WTC11 (cell line): ENCODE measurements around the gene SLC24A3. TPM values are rescaled to one million over a fixed set of nuclear protein-coding genes. Genes with fewer than 3 reads are reported as not detected.

Source experiments
- ATAC-seq: fragments of 200-7000 bp; cut with Tn5 transposase; 2 replicates; pipeline ENCODE4 v1.10.0; 2021; ENCODE audit warnings: mild to moderate bottlenecking, moderate library complexity
- CTCF ChIA-PET: fragments of 300-600 bp; sonication (Branson Sonifier 250); formaldehyde crosslinking; loops from one replicate; lab custom pipeline; 2021; ENCODE audit warnings: antibody characterized with exemption; lab: Charles Lee
- POLR2A ChIA-PET: fragments of 350-600 bp; sonication (Branson Sonifier 250); formaldehyde crosslinking; loops from one replicate; lab custom pipeline; 2021; ENCODE audit warnings: antibody characterized with exemption; lab: Charles Lee
- DNase-seq: peaks from one replicate; pipeline ENCODE4 v3.0.0; 2021; ENCODE audit warnings: low spot score
- H3K27ac Mint-ChIP-seq: 2 replicates; pipeline ENCODE4 v1.8.0; 2021; ENCODE audit warnings: mixed read lengths
- H3K27me3 Mint-ChIP-seq: 2 replicates; pipeline ENCODE4 v1.8.0; 2021; ENCODE audit warnings: low read depth, mild to moderate bottlenecking, moderate library complexity, mixed read lengths
- H3K36me3 Mint-ChIP-seq: 2 replicates; pipeline ENCODE4 v1.8.0; 2021; ENCODE audit warnings: mixed read lengths
- H3K4me1 Mint-ChIP-seq: 2 replicates; pipeline ENCODE4 v1.8.0; 2022; ENCODE audit warnings: mixed read lengths
- H3K4me3 Mint-ChIP-seq: 2 replicates; pipeline ENCODE4 v1.8.0; 2021; ENCODE audit warnings: mild to moderate bottlenecking, moderate library complexity, mixed read lengths
- H3K9me3 Mint-ChIP-seq: 2 replicates; pipeline ENCODE4 v1.8.0; 2021; ENCODE audit warnings: mixed read lengths
- AR ChIP-seq: fragments of 250-450 bp; sonication (Bioruptor Pico); IDR thresholded peaks from 2 replicates; pipeline ENCODE4 v1.9.0; 2021; ENCODE audit warnings: mild to moderate bottlenecking
- ARID4B ChIP-seq: sonication (generic); formaldehyde crosslinking; IDR thresholded peaks from 2 replicates; pipeline ENCODE4 v1.8.0; 2023; ENCODE audit warnings: missing genetic modification reagents, mild to moderate bottlenecking, borderline replicate concordance
- ATF1 ChIP-seq: sonication (generic); formaldehyde crosslinking; IDR thresholded peaks from 2 replicates; pipeline ENCODE4 v1.8.1; 2023; ENCODE audit warnings: mild to moderate bottlenecking, moderate library complexity, missing genetic modification reagents
- ELF4 ChIP-seq: sonication (generic); formaldehyde crosslinking; IDR thresholded peaks from 2 replicates; pipeline ENCODE4 v1.8.1; 2022; ENCODE audit warnings: low read depth, mild to moderate bottlenecking, moderate library complexity, missing genetic modification reagents
- FOXP4 ChIP-seq: sonication (generic); formaldehyde crosslinking; IDR thresholded peaks from 2 replicates; pipeline ENCODE4 v1.8.0; 2022; ENCODE audit warnings: mild to moderate bottlenecking, missing genetic modification reagents
- GABPB1 ChIP-seq: sonication (generic); formaldehyde crosslinking; IDR thresholded peaks from 2 replicates; pipeline ENCODE4 v1.8.1; 2023; ENCODE audit warnings: mild to moderate bottlenecking, missing genetic modification reagents
- HMGA2 ChIP-seq: fragments of 250-450 bp; sonication (Bioruptor Pico); IDR thresholded peaks from 2 replicates; pipeline ENCODE4 v1.4.0; 2021; ENCODE audit warnings: mild to moderate bottlenecking, moderate library complexity
- MLX ChIP-seq: sonication (generic); formaldehyde crosslinking; IDR thresholded peaks from 2 replicates; pipeline ENCODE4 v1.8.1; 2023; ENCODE audit warnings: mild to moderate bottlenecking, missing genetic modification reagents, moderate library complexity
- NFE2L1 ChIP-seq: sonication (generic); formaldehyde crosslinking; IDR thresholded peaks from 2 replicates; pipeline ENCODE4 v1.8.1; 2023; ENCODE audit warnings: missing genetic modification reagents
- NFYB ChIP-seq: sonication (generic); formaldehyde crosslinking; conservative IDR thresholded peaks from 2 replicates; pipeline ENCODE4 v1.8.0; 2022; ENCODE audit warnings: low read depth, missing genetic modification reagents
- NR3C1 ChIP-seq: sonication (generic); formaldehyde crosslinking; conservative IDR thresholded peaks from 2 replicates; pipeline ENCODE4 v1.8.1; 2023; ENCODE audit warnings: low read depth, mild to moderate bottlenecking, missing genetic modification reagents
- OVOL2 ChIP-seq: fragments of 250-450 bp; sonication (Bioruptor Pico); IDR thresholded peaks from 2 replicates; pipeline ENCODE4 v1.9.0; 2021; ENCODE audit warnings: mild to moderate bottlenecking, borderline replicate concordance
- SMAD3 ChIP-seq: sonication (generic); formaldehyde crosslinking; IDR thresholded peaks from 2 replicates; pipeline ENCODE4 v1.8.0; 2022; ENCODE audit warnings: missing genetic modification reagents, mild to moderate bottlenecking, borderline replicate concordance
- TCF7 ChIP-seq: sonication (generic); formaldehyde crosslinking; IDR thresholded peaks from 2 replicates; pipeline ENCODE4 v1.8.0; 2022; ENCODE audit warnings: mild to moderate bottlenecking, low read depth, missing genetic modification reagents, moderate library complexity
- TEAD1 ChIP-seq: sonication (generic); formaldehyde crosslinking; IDR thresholded peaks from 2 replicates; pipeline ENCODE4 v1.8.0; 2022; ENCODE audit warnings: mild to moderate bottlenecking, missing genetic modification reagents
- TEAD4 ChIP-seq: sonication (generic); formaldehyde crosslinking; IDR thresholded peaks from 2 replicates; pipeline ENCODE4 v1.8.0; 2022; ENCODE audit warnings: mild to moderate bottlenecking, missing genetic modification reagents
- USF1 ChIP-seq: sonication (generic); formaldehyde crosslinking; IDR thresholded peaks from 2 replicates; pipeline ENCODE4 v1.8.0; 2022; ENCODE audit warnings: mild to moderate bottlenecking, missing genetic modification reagents
- USF2 ChIP-seq: sonication (generic); formaldehyde crosslinking; IDR thresholded peaks from 2 replicates; pipeline ENCODE4 v1.8.1; 2023; ENCODE audit warnings: mild to moderate bottlenecking, missing genetic modification reagents, moderate library complexity
- ZBTB21 ChIP-seq: sonication (generic); formaldehyde crosslinking; IDR thresholded peaks from 2 replicates; pipeline ENCODE4 v1.8.1; 2023; ENCODE audit warnings: mild to moderate bottlenecking, missing genetic modification reagents, borderline replicate concordance
- ZNF138 ChIP-seq: sonication (generic); formaldehyde crosslinking; conservative IDR thresholded peaks from 2 replicates; pipeline ENCODE4 v1.8.1; 2022; ENCODE audit warnings: mild to moderate bottlenecking, moderate library complexity, missing genetic modification reagents
- ZNF263 ChIP-seq: sonication (generic); formaldehyde crosslinking; IDR thresholded peaks from 2 replicates; pipeline ENCODE4 v1.8.1; 2022; ENCODE audit warnings: low read depth, mild to moderate bottlenecking, moderate library complexity, missing genetic modification reagents
- ZNF396 ChIP-seq: fragments of 250-450 bp; sonication (Bioruptor Pico); IDR thresholded peaks from 2 replicates; pipeline ENCODE4 v1.8.0; 2021; ENCODE audit warnings: mild to moderate bottlenecking, moderate library complexity, borderline replicate concordance
- ZNF416 ChIP-seq: fragments of 250-450 bp; sonication (Bioruptor Pico); IDR thresholded peaks from 2 replicates; pipeline ENCODE4 v1.9.0; 2021; ENCODE audit warnings: mild to moderate bottlenecking, inconsistent platforms
- ZNF425 ChIP-seq: fragments of 250-450 bp; sonication (Bioruptor Pico); conservative IDR thresholded peaks from 2 replicates; pipeline ENCODE4 v1.9.0; 2021; ENCODE audit warnings: mild to moderate bottlenecking
- total RNA-seq: library from RNA; stranded (reverse); gene quantifications from 3 replicates; pipeline ENCODE4 v1.2.3, GENCODE V29; 2021

Gene SLC24A3
- total RNA-seq, 1 experiment from 2014 or later, result 5.7 TPM

GRCh38 chr20:19715986-19716385 lies 503.5 kb downstream of the SLC24A3 start:
- H3K36me3 Mint-ChIP-seq, result peaks cover 26% of the 10 kb centered on the region
- peaks cover 35% of the 10 kb centered on the region for H3K9me3 Mint-ChIP-seq
- ATAC-seq, result no peak
- TF ChIP-seq ATF1 (CRISPR knock-in tag) (no peak), HMGA2 (CRISPR knock-in tag) (no peak), NFYB (CRISPR knock-in tag) (no peak), USF2 (CRISPR knock-in tag) (no peak), TCF7 (no peak), ELF4 (CRISPR knock-in tag) (no peak), TEAD4 (no peak), USF1 (CRISPR knock-in tag) (no peak), TEAD1 (CRISPR knock-in tag) (no peak), NR3C1 (CRISPR knock-in tag) (no peak), GABPB1 (CRISPR knock-in tag) (no peak), ZNF138 (CRISPR knock-in tag) (no peak), ZBTB21 (no peak), ZNF263 (no peak), NFE2L1 (CRISPR knock-in tag) (no peak), OVOL2 (CRISPR knock-in tag) (no peak), ZNF416 (CRISPR knock-in tag) (no peak), SMAD3 (CRISPR knock-in tag) (no peak)
- H3K4me3 Mint-ChIP-seq, result no peak overlapping the region
- peaks cover 2% of the 10 kb centered on the region; the same call in 1 of the 2 replicates for H3K4me1 Mint-ChIP-seq
- no peak overlapping the region for H3K27ac Mint-ChIP-seq
- no peak for DNase-seq
- H3K27me3 Mint-ChIP-seq, result no peaks in the 10 kb centered on the region
- CTCF ChIA-PET, result no interaction called here
- POLR2A ChIA-PET, result no interaction called here

GRCh38 chr20:19718880-19719279 lies 506.4 kb downstream of the SLC24A3 start:
- peaks cover 26% of the 10 kb centered on the region for H3K36me3 Mint-ChIP-seq
- H3K4me1 Mint-ChIP-seq, result 0 out of 2 replicates have a peak, but pooled peaks cover 2% of the 10 kb centered on the region
- DNase-seq, result no peak
- ChIA-PET POLR2A (no interaction called here), CTCF (no interaction called here)
- no peak overlapping the region for H3K27ac Mint-ChIP-seq
- no peak overlapping the region for H3K4me3 Mint-ChIP-seq
- H3K9me3 Mint-ChIP-seq, result peaks cover 31% of the 10 kb centered on the region
- no peaks in the 10 kb centered on the region for H3K27me3 Mint-ChIP-seq
- no peak for ATAC-seq
- TF ChIP-seq ZNF396 (CRISPR knock-in tag) (no peak), ATF1 (CRISPR knock-in tag) (no peak), MLX (CRISPR knock-in tag) (no peak), ARID4B (CRISPR knock-in tag) (no peak), AR (no peak), FOXP4 (CRISPR knock-in tag) (no peak), ZNF425 (no peak)
